Stimulated activated naive B cell treated with anti-CD40 and anti-IgM and Interleukin-4, amounts not matched to agents 10 μg/mL and 1 μg/mL and 100 μg/mL, for 72 hours (primary cell): ENCODE results near the gene CABLES1.

Experiments
- ATAC-seq, 2 donors: fragments of 150-1000 bp; cut with Tn5 transposase; replicated peaks; 2 replicates each; pipeline ENCODE4 v1.10.0; 2021; ENCODE audit warnings: moderate library complexity in 1 of 2
- DNase-seq: peaks from one replicate; pipeline ENCODE4 v3.0.0; 2021
- H3K27ac Mint-ChIP-seq: one replicate; pipeline ENCODE4 v1.8.0; 2022; ENCODE audit warnings: mild to moderate bottlenecking, mixed read lengths
- H3K27me3 Mint-ChIP-seq, 2 donors: one replicate each; pipeline ENCODE4 v1.8.0; 2022; ENCODE audit warnings: mixed read lengths in 2 of 2
- H3K36me3 Mint-ChIP-seq, 2 donors: one replicate each; pipeline ENCODE4 v1.8.0; 2022; ENCODE audit warnings: mixed read lengths in 2 of 2, mild to moderate bottlenecking in 1 of 2
- H3K4me1 Mint-ChIP-seq, 2 donors: one replicate each; pipeline ENCODE4 v1.8.0; 2022; ENCODE audit warnings: mixed read lengths in 2 of 2, mild to moderate bottlenecking in 1 of 2
- H3K4me3 Mint-ChIP-seq, 2 donors: one replicate each; pipeline ENCODE4 v1.8.0; 2022; ENCODE audit warnings: mild to moderate bottlenecking in 2 of 2, mixed read lengths in 2 of 2, moderate library complexity in 1 of 2
- H3K9me3 Mint-ChIP-seq, 2 donors: one replicate each; pipeline ENCODE4 v1.8.0; 2022; ENCODE audit warnings: mixed read lengths in 2 of 2, mild to moderate bottlenecking in 1 of 2

CABLES1 gene

GRCh38 chr18:23194997-23195957 is 60.0 kb downstream of the CABLES1 start:
- H3K4me1 Mint-ChIP-seq, result peaks cover 5 to 13% of the 10 kb centered on the region in 2 donors
- no peaks in the 10 kb centered on the region for H3K27me3 Mint-ChIP-seq
- H3K36me3 Mint-ChIP-seq, result peaks cover 12 to 43% of the 10 kb centered on the region in 2 donors
- no peak overlapping the region for H3K4me3 Mint-ChIP-seq
- no peak for DNase-seq
- H3K9me3 Mint-ChIP-seq, result no peaks in the 10 kb centered on the region
- no peak for ATAC-seq
- no peak overlapping the region for H3K27ac Mint-ChIP-seq

- H3K27ac Mint-ChIP-seq, result no peak overlapping the region
- no peaks in the 10 kb centered on the region for H3K9me3 Mint-ChIP-seq
- peaks cover 5 to 19% of the 10 kb centered on the region in 2 donors for H3K4me1 Mint-ChIP-seq
- no peaks in the 10 kb centered on the region for H3K27me3 Mint-ChIP-seq
- DNase-seq (no peak), ATAC-seq (no peak)
- H3K4me3 Mint-ChIP-seq, result no peak overlapping the region
- peaks cover 12 to 50% of the 10 kb centered on the region in 2 donors for H3K36me3 Mint-ChIP-seq
These were observed 61.1 kb downstream of the CABLES1 start for GRCh38 chr18:23196119-23197007.

- Mint-ChIP-seq H3K36me3 (peaks cover 25 to 59% of the 10 kb centered on the region in 2 donors), H3K27me3 (peaks cover 0 to 4% of the 10 kb centered on the region in 2 donors), H3K9me3 (peaks cover 0 to 3% of the 10 kb centered on the region in 2 donors), H3K4me3 (no peak overlapping the region), H3K4me1 (peaks cover 2 to 17% of the 10 kb centered on the region in 2 donors), H3K27ac (no peak overlapping the region)
- ATAC-seq (no peak), DNase-seq (no peak)
These were observed 63.0 kb downstream of the CABLES1 start for GRCh38 chr18:23198217-23198845.

- H3K27me3 Mint-ChIP-seq, result peaks cover 0 to 4% of the 10 kb centered on the region in 2 donors
- H3K27ac Mint-ChIP-seq, result no peak overlapping the region
- no peak overlapping the region for H3K4me3 Mint-ChIP-seq
- peaks cover 8% of the 10 kb centered on the region in 2 donors for H3K9me3 Mint-ChIP-seq
- DNase-seq, result no peak
- peaks cover 30 to 59% of the 10 kb centered on the region in 2 donors for H3K36me3 Mint-ChIP-seq
- ATAC-seq, result no peak
- H3K4me1 Mint-ChIP-seq, result peaks cover 10 to 31% of the 10 kb centered on the region in 2 donors
These were observed 65.5 kb downstream of the CABLES1 start for GRCh38 chr18:23200756-23201155.

GRCh38 chr18:23201741-23202140 is 66.5 kb downstream of the CABLES1 start:
- no peak overlapping the region for H3K27ac Mint-ChIP-seq
- H3K27me3 Mint-ChIP-seq, result peaks cover 0 to 4% of the 10 kb centered on the region in 2 donors
- peaks cover 16 to 40% of the 10 kb centered on the region in 2 donors for H3K4me1 Mint-ChIP-seq
- no peak for DNase-seq
- ATAC-seq, result no peak
- H3K9me3 Mint-ChIP-seq, result peaks cover 8% of the 10 kb centered on the region in 2 donors
- H3K36me3 Mint-ChIP-seq, result peaks cover 28 to 59% of the 10 kb centered on the region in 2 donors
- no peak overlapping the region for H3K4me3 Mint-ChIP-seq

GRCh38 chr18:23203891-23204432 is 68.7 kb downstream of the CABLES1 start:
- no peak overlapping the region for H3K27ac Mint-ChIP-seq
- H3K4me3 Mint-ChIP-seq, result no peak overlapping the region
- H3K9me3 Mint-ChIP-seq, result peaks cover 13 to 18% of the 10 kb centered on the region in 2 donors
- peaks cover 19 to 43% of the 10 kb centered on the region in 2 donors for H3K4me1 Mint-ChIP-seq
- DNase-seq, result no peak
- H3K36me3 Mint-ChIP-seq, result peaks cover 39 to 69% of the 10 kb centered on the region in 2 donors
- H3K27me3 Mint-ChIP-seq, result peaks cover 0 to 4% of the 10 kb centered on the region in 2 donors
- no peak for ATAC-seq

- DNase-seq (no peak), ATAC-seq (peak in 1 of 2 donors; percentile 40)
- Mint-ChIP-seq H3K9me3 (peaks cover 13 to 19% of the 10 kb centered on the region in 2 donors), H3K27me3 (peaks cover 0 to 4% of the 10 kb centered on the region in 2 donors), H3K4me3 (no peak overlapping the region), H3K4me1 (peaks cover 21 to 50% of the 10 kb centered on the region in 2 donors), H3K27ac (no peak overlapping the region), H3K36me3 (peaks cover 44 to 67% of the 10 kb centered on the region in 2 donors)
These were observed 69.4 kb downstream of the CABLES1 start for GRCh38 chr18:23204589-23205235.

GRCh38 chr18:23205980-23206379 is 70.7 kb downstream of the CABLES1 start:
- H3K4me3 Mint-ChIP-seq, result peak overlapping the region in 1 of 2 donors; percentile 17
- peak overlapping the region; percentile 52 for H3K27ac Mint-ChIP-seq

GRCh38 chr18:23207191-23207955 is 72.1 kb downstream of the CABLES1 start:
- no peak for ATAC-seq
- Mint-ChIP-seq H3K27me3 (peaks cover 0 to 5% of the 10 kb centered on the region in 2 donors), H3K4me1 (peaks cover 21 to 44% of the 10 kb centered on the region in 2 donors), H3K9me3 (peaks cover 13 to 19% of the 10 kb centered on the region in 2 donors), H3K27ac (no peak overlapping the region), H3K4me3 (no peak overlapping the region), H3K36me3 (peaks cover 37 to 61% of the 10 kb centered on the region in 2 donors)
- no peak for DNase-seq

More at GRCh38 chr18:23205980-23206379, 70.7 kb downstream of the CABLES1 start:
- peaks cover 21 to 47% of the 10 kb centered on the region in 2 donors for H3K4me1 Mint-ChIP-seq
- H3K9me3 Mint-ChIP-seq, result peaks cover 13 to 19% of the 10 kb centered on the region in 2 donors
- peaks cover 44 to 74% of the 10 kb centered on the region in 2 donors for H3K36me3 Mint-ChIP-seq
- peaks cover 0 to 7% of the 10 kb centered on the region in 2 donors for H3K27me3 Mint-ChIP-seq
- ATAC-seq, result no peak
- no peak for DNase-seq

GRCh38 chr18:23207994-23208393 is 72.7 kb downstream of the CABLES1 start:
- DNase-seq, result no peak
- peaks cover 13 to 19% of the 10 kb centered on the region in 2 donors for H3K9me3 Mint-ChIP-seq
- H3K36me3 Mint-ChIP-seq, result peaks cover 34 to 57% of the 10 kb centered on the region in 2 donors
- no peak overlapping the region for H3K27ac Mint-ChIP-seq
- no peak overlapping the region for H3K4me3 Mint-ChIP-seq
- ATAC-seq, result no peak
- peaks cover 0 to 3% of the 10 kb centered on the region in 2 donors for H3K27me3 Mint-ChIP-seq
- H3K4me1 Mint-ChIP-seq, result peaks cover 21 to 42% of the 10 kb centered on the region in 2 donors

GRCh38 chr18:23208600-23208999 is 73.3 kb downstream of the CABLES1 start:
- Mint-ChIP-seq H3K9me3 (peaks cover 13 to 16% of the 10 kb centered on the region in 2 donors), H3K27ac (no peak overlapping the region), H3K27me3 (peaks cover 0 to 3% of the 10 kb centered on the region in 2 donors), H3K36me3 (peaks cover 31 to 54% of the 10 kb centered on the region in 2 donors), H3K4me3 (no peak overlapping the region), H3K4me1 (peaks cover 19 to 36% of the 10 kb centered on the region in 2 donors)
- no peak for DNase-seq
- ATAC-seq, result no peak

GRCh38 chr18:23209031-23209430 is 73.7 kb downstream of the CABLES1 start:
- DNase-seq (no peak), ATAC-seq (peak; percentile 47 to 66)
- Mint-ChIP-seq H3K9me3 (peaks cover 11 to 16% of the 10 kb centered on the region in 2 donors), H3K27me3 (peaks cover 0 to 3% of the 10 kb centered on the region in 2 donors), H3K4me1 (peaks cover 16 to 32% of the 10 kb centered on the region in 2 donors), H3K4me3 (no peak overlapping the region), H3K27ac (no peak overlapping the region), H3K36me3 (peaks cover 31 to 51% of the 10 kb centered on the region in 2 donors)
